WTC11 (cell line): ENCODE measurements around the gene NHS. TPM values are rescaled to one million over a fixed set of nuclear protein-coding genes. Genes with fewer than 3 reads are reported as not detected.

ENCODE experiments used
- ATAC-seq: fragments of 200-7000 bp; cut with Tn5 transposase; 2 replicates; pipeline ENCODE4 v1.10.0; 2021; ENCODE audit warnings: mild to moderate bottlenecking, moderate library complexity
- CTCF ChIA-PET: fragments of 300-600 bp; sonication (Branson Sonifier 250); formaldehyde crosslinking; loops from one replicate; lab custom pipeline; 2021; ENCODE audit warnings: antibody characterized with exemption; lab: Charles Lee
- POLR2A ChIA-PET: fragments of 350-600 bp; sonication (Branson Sonifier 250); formaldehyde crosslinking; loops from one replicate; lab custom pipeline; 2021; ENCODE audit warnings: antibody characterized with exemption; lab: Charles Lee
- DNase-seq: peaks from one replicate; pipeline ENCODE4 v3.0.0; 2021; ENCODE audit warnings: low spot score
- H3K27ac Mint-ChIP-seq: 2 replicates; pipeline ENCODE4 v1.8.0; 2021; ENCODE audit warnings: mixed read lengths
- H3K27me3 Mint-ChIP-seq: 2 replicates; pipeline ENCODE4 v1.8.0; 2021; ENCODE audit warnings: low read depth, mild to moderate bottlenecking, moderate library complexity, mixed read lengths
- H3K36me3 Mint-ChIP-seq: 2 replicates; pipeline ENCODE4 v1.8.0; 2021; ENCODE audit warnings: mixed read lengths
- H3K4me1 Mint-ChIP-seq: 2 replicates; pipeline ENCODE4 v1.8.0; 2022; ENCODE audit warnings: mixed read lengths
- H3K4me3 Mint-ChIP-seq: 2 replicates; pipeline ENCODE4 v1.8.0; 2021; ENCODE audit warnings: mild to moderate bottlenecking, moderate library complexity, mixed read lengths
- H3K9me3 Mint-ChIP-seq: 2 replicates; pipeline ENCODE4 v1.8.0; 2021; ENCODE audit warnings: mixed read lengths
- ATF2 ChIP-seq: sonication (generic); formaldehyde crosslinking; IDR thresholded peaks from 2 replicates; pipeline ENCODE4 v1.8.1; 2022; ENCODE audit warnings: low read depth, missing genetic modification reagents, borderline replicate concordance
- CBFB ChIP-seq: sonication (generic); formaldehyde crosslinking; IDR thresholded peaks from 2 replicates; pipeline ENCODE4 v1.8.1; 2022; ENCODE audit warnings: mild to moderate bottlenecking, low read depth, missing genetic modification reagents
- CREM ChIP-seq: sonication (generic); formaldehyde crosslinking; IDR thresholded peaks from 2 replicates; pipeline ENCODE4 v1.8.1; 2022; ENCODE audit warnings: mild to moderate bottlenecking, missing genetic modification reagents, moderate library complexity
- GRHL2 ChIP-seq: fragments of 250-450 bp; sonication (Bioruptor Pico); IDR thresholded peaks from 2 replicates; pipeline ENCODE4 v1.8.0; 2022; ENCODE audit warnings: mild to moderate bottlenecking, moderate library complexity; ENCODE audit not compliant: insufficient replicate concordance, severe bottlenecking
- GTF2I ChIP-seq: fragments of 250-450 bp; sonication (Bioruptor Pico); conservative IDR thresholded peaks from 2 replicates; pipeline ENCODE4 v1.4.0; 2021; ENCODE audit warnings: mild to moderate bottlenecking
- HMGA2 ChIP-seq: fragments of 250-450 bp; sonication (Bioruptor Pico); IDR thresholded peaks from 2 replicates; pipeline ENCODE4 v1.4.0; 2021; ENCODE audit warnings: mild to moderate bottlenecking, moderate library complexity
- KAT7 ChIP-seq: sonication (generic); formaldehyde crosslinking; IDR thresholded peaks from 2 replicates; pipeline ENCODE4 v1.8.1; 2023; ENCODE audit warnings: missing genetic modification reagents, mild to moderate bottlenecking, borderline replicate concordance
- NFATC4 ChIP-seq: fragments of 250-450 bp; sonication (Bioruptor Pico); IDR thresholded peaks from 2 replicates; pipeline ENCODE4 v1.9.0; 2021; ENCODE audit warnings: mild to moderate bottlenecking
- SOX15 ChIP-seq: fragments of 250-450 bp; sonication (Bioruptor Pico); IDR thresholded peaks from 2 replicates; pipeline ENCODE4 v1.9.0; 2021; ENCODE audit warnings: mild to moderate bottlenecking
- ZBTB21 ChIP-seq: sonication (generic); formaldehyde crosslinking; IDR thresholded peaks from 2 replicates; pipeline ENCODE4 v1.8.1; 2023; ENCODE audit warnings: mild to moderate bottlenecking, missing genetic modification reagents, borderline replicate concordance
- ZNF138 ChIP-seq: sonication (generic); formaldehyde crosslinking; conservative IDR thresholded peaks from 2 replicates; pipeline ENCODE4 v1.8.1; 2022; ENCODE audit warnings: mild to moderate bottlenecking, moderate library complexity, missing genetic modification reagents
- ZNF232 ChIP-seq: sonication (generic); formaldehyde crosslinking; IDR thresholded peaks from 2 replicates; pipeline ENCODE4 v1.8.0; 2022; ENCODE audit warnings: mild to moderate bottlenecking, missing genetic modification reagents
- ZNF263 ChIP-seq: sonication (generic); formaldehyde crosslinking; IDR thresholded peaks from 2 replicates; pipeline ENCODE4 v1.8.1; 2022; ENCODE audit warnings: low read depth, mild to moderate bottlenecking, moderate library complexity, missing genetic modification reagents
- ZNF423 ChIP-seq: fragments of 250-450 bp; sonication (Bioruptor Pico); IDR thresholded peaks from 2 replicates; pipeline ENCODE4 v2.1.2; 2022; ENCODE audit warnings: mild to moderate bottlenecking, moderate library complexity
- ZSCAN18 ChIP-seq: fragments of 250-450 bp; sonication (Bioruptor Pico); IDR thresholded peaks from 2 replicates; pipeline ENCODE4 v2.1.2; 2022; ENCODE audit warnings: mild to moderate bottlenecking, moderate library complexity
- total RNA-seq: library from RNA; stranded (reverse); gene quantifications from 3 replicates; pipeline ENCODE4 v1.2.3, GENCODE V29; 2021
- TF ChIP-seq, protein P1 (sequence below): sonication (generic); formaldehyde crosslinking; IDR thresholded peaks from 2 replicates; pipeline ENCODE4 v1.8.0; 2022; ENCODE audit warnings: missing genetic modification reagents
- TF ChIP-seq, protein P2 (sequence below): fragments of 250-450 bp; sonication (Bioruptor Pico); IDR thresholded peaks from 2 replicates; pipeline ENCODE4 v1.9.0; 2021; ENCODE audit warnings: mild to moderate bottlenecking
- TF ChIP-seq, protein P3 (sequence below): sonication (generic); formaldehyde crosslinking; IDR thresholded peaks from 2 replicates; pipeline ENCODE4 v1.8.1; 2022; ENCODE audit warnings: mild to moderate bottlenecking, missing genetic modification reagents, moderate library complexity, borderline replicate concordance

Gene NHS
- total RNA-seq, 1 experiment from 2014 or later: 5.8 TPM

DNA sequence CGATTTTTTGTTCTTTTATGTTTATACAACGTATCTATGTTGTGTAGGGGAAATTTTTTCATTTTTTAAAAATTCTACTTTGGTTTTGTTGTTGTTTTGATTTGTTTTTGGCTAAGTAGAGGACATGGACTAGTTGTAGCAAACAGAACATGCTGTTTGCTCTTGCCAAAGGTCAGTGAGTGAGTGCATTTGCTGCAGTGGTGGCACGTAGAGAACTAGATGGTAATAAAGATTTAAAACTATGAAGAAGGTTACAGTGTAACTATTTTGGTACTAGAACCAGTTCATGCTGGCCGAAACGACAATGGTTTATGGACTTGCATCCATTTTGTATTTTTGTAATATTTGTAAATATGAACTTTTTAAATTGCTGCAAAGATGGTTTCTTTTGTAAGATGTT, 360.4 kb downstream of the NHS start (continued):
- TF ChIP-seq KAT7 (CRISPR knock-in tag) (no peak), ZBTB21 (CRISPR knock-in tag) (no peak)
- TF ChIP-seq, all 79 proteins: peak for 0

- ATAC-seq (no peak), DNase-seq (no peak)
- Mint-ChIP-seq H3K4me1 (peaks cover 13% of the 10 kb centered on the region), H3K36me3 (no peaks in the 10 kb centered on the region), H3K4me3 (peak overlapping the region; percentile 56)
- CTCF ChIA-PET: interaction anchor here (1.2 kb wide), 1 partner anchor 52 kb away, joined by 3 read pairs; no protein-coding TSS in a partner anchor
- TF ChIP-seq CREM (CRISPR knock-in tag): no peak
- TF ChIP-seq, protein P1, sequence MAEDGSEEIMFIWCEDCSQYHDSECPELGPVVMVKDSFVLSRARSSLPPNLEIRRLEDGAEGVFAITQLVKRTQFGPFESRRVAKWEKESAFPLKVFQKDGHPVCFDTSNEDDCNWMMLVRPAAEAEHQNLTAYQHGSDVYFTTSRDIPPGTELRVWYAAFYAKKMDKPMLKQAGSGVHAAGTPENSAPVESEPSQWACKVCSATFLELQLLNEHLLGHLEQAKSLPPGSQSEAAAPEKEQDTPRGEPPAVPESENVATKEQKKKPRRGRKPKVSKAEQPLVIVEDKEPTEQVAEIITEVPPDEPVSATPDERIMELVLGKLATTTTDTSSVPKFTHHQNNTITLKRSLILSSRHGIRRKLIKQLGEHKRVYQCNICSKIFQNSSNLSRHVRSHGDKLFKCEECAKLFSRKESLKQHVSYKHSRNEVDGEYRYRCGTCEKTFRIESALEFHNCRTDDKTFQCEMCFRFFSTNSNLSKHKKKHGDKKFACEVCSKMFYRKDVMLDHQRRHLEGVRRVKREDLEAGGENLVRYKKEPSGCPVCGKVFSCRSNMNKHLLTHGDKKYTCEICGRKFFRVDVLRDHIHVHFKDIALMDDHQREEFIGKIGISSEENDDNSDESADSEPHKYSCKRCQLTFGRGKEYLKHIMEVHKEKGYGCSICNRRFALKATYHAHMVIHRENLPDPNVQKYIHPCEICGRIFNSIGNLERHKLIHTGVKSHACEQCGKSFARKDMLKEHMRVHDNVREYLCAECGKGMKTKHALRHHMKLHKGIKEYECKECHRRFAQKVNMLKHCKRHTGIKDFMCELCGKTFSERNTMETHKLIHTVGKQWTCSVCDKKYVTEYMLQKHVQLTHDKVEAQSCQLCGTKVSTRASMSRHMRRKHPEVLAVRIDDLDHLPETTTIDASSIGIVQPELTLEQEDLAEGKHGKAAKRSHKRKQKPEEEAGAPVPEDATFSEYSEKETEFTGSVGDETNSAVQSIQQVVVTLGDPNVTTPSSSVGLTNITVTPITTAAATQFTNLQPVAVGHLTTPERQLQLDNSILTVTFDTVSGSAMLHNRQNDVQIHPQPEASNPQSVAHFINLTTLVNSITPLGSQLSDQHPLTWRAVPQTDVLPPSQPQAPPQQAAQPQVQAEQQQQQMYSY: no peak
- no peak for TF ChIP-seq NFATC4
- peak; percentile 85 for TF ChIP-seq GTF2I (CRISPR knock-in tag)
- no peak for TF ChIP-seq ZSCAN18
- TF ChIP-seq, all 79 proteins: peak for 1
- no peaks in the 10 kb centered on the region for H3K9me3 Mint-ChIP-seq
- POLR2A ChIA-PET: interaction anchor here (0.6 kb wide), 1 partner anchor 167 kb away, joined by 6 read pairs; no protein-coding TSS in a partner anchor
- H3K27ac Mint-ChIP-seq: 0 out of 2 replicates have a peak overlapping the region, but pooled peaks have one; percentile 36
- H3K27me3 Mint-ChIP-seq: peaks cover 33% of the 10 kb centered on the region
Observed at GRCh38 chrX:17736478-17736855, 361.5 kb downstream of the NHS start.

DNA sequence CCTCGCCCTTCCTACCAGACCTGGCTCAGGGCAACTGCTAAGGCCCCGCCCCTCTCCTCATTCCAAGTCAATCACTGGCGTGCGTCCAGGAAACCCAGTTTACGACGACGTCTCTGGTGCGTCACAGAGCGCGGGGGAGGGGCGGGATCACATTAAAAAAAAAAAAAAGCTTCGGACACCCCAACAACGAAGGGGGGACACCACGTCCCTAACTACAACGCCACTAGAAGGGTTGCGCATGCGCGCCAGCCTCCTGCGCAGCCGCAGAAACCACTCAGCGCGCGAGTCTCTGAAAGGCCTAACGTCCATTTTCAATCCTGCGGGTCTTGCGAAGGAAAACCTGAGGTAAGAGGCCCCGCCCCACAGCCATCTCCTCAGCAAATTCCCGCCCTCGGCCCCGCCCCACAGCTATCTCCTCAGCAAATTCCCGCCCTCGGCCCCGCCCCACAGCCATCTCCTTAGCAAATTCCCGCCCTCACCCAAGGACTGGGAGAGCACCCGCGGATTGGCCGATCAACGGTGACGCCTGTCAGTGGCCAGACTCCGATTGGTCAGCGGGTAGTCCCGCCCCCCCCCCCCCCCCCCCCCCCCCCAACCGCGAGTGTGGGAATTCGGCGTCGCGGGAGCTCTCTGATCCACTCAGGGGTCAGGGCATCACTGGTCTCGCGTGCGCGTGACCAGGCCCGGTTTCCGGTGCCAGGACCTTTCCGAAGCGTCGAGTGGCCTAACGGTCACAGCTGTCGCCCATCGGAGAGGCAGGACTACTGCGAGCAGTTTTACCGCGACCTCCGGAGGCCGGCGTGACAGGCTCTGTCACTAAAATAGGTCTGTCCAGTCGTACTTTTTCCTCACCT, 362.1 kb downstream of the NHS start, which contains the start of gene SCML1:
Gene SCML1, plus strand, starts transcription at position 638 of the 854 bp plus-strand sequence. CDS start 6,694 bp downstream, outside the sequence.
- peak; percentile 95 for ATAC-seq
- CTCF ChIA-PET: interaction anchor here (0.6 to 1.2 kb wide), 5 partner anchors 10 to 660 kb away, joined by 3 to 4 read pairs (median 3); no protein-coding TSS in a partner anchor
- DNase-seq: peak; percentile 96
- Mint-ChIP-seq H3K4me1 (peaks cover 15% of the 10 kb centered on the region), H3K9me3 (no peaks in the 10 kb centered on the region), H3K4me3 (peak within 1 kb of the TSS; percentile 75), H3K27ac (peak within 1 kb of the TSS; percentile 41; the same call in 1 of the 2 replicates), H3K27me3 (peaks cover 33% of the 10 kb centered on the region)
- POLR2A ChIA-PET: interaction anchor here (0.6 kb wide), 2 partner anchors 95 to 167 kb away, joined by 4 to 6 read pairs; no protein-coding TSS in a partner anchor
- TF ChIP-seq, protein P2, sequence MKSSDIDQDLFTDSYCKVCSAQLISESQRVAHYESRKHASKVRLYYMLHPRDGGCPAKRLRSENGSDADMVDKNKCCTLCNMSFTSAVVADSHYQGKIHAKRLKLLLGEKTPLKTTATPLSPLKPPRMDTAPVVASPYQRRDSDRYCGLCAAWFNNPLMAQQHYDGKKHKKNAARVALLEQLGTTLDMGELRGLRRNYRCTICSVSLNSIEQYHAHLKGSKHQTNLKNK (CRISPR knock-in tag): no peak
- TF ChIP-seq, protein P3, sequence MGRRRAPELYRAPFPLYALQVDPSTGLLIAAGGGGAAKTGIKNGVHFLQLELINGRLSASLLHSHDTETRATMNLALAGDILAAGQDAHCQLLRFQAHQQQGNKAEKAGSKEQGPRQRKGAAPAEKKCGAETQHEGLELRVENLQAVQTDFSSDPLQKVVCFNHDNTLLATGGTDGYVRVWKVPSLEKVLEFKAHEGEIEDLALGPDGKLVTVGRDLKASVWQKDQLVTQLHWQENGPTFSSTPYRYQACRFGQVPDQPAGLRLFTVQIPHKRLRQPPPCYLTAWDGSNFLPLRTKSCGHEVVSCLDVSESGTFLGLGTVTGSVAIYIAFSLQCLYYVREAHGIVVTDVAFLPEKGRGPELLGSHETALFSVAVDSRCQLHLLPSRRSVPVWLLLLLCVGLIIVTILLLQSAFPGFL (CRISPR knock-in tag): no peak
- TF ChIP-seq ZNF138 (CRISPR knock-in tag) (no peak), CBFB (CRISPR knock-in tag) (no peak), ATF2 (CRISPR knock-in tag) (no peak), SOX15 (CRISPR knock-in tag) (no peak), GRHL2 (CRISPR knock-in tag) (no peak), ZNF232 (CRISPR knock-in tag) (no peak), ZNF423 (CRISPR knock-in tag) (no peak), ZNF263 (CRISPR knock-in tag) (no peak), HMGA2 (CRISPR knock-in tag) (no peak)
- TF ChIP-seq, all 79 proteins: peak for 0
- no peaks in the 10 kb centered on the region for H3K36me3 Mint-ChIP-seq
